Measurements from ENCODE around the gene LPCAT3.

Gene LPCAT3

DNA sequence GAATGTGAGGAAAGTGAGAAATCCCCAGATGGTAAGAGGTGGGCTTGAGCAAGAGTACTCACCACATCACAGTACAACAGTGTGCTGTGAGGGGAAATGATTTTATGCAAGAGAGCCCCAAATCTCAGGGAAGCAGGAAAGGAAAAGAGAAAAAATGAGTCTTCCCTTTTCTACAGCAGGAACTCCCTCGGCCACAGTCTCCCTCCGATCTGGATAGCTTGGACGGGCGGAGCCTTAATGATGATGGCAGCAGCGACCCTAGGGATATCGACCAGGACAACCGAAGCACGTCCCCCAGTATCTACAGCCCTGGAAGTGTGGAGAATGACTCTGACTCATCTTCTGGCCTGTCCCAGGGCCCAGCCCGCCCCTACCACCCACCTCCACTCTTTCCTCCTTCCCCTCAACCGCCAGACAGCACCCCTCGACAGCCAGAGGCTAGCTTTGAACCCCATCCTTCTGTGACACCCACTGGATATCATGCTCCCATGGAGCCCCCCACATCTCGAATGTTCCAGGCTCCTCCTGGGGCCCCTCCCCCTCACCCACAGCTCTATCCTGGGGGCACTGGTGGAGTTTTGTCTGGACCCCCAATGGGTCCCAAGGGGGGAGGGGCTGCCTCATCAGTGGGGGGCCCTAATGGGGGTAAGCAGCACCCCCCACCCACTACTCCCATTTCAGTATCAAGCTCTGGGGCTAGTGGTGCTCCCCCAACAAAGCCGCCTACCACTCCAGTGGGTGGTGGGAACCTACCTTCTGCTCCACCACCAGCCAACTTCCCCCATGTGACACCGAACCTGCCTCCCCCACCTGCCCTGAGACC, 82.7 kb downstream of the LPCAT3 start:
- no peak for DNase-seq

DNA sequence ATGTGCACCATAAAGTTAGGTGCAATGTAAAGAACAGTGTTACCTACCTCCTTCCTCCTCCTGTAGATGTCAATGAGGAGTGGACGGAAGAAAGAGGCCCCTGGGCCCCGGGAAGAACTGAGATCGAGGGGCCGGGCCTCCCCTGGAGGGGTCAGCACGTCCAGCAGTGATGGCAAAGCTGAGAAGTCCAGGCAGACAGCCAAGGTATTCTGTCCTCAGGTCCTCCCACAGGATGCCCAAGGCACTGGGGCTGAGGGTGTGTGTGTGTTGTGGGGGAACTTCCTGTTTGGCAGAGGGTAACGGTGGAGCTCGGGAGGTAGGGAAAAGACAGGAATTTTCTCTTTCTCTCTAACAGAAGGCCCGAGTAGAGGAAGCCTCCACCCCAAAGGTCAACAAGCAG, 84.2 kb downstream of the LPCAT3 start:
- DNase-seq: no peak

DNA sequence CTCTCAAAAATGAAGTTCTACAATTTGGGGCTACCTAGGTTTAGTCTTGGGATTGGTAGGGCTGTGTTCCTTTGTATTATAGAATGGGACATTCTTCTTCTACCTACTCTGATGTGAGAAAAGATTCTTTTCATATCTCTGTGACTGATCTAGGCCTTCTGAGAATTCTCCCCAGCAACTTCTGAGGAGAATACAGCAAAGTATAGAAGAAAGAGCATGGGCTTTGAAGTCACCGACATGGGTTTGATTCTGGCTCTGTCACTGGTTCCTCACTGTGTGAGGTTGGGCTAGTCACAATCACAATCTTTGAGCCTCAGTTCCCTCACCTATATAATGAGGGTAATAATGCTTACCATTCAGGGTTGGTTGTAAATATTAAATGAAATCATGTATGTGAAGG, 85.5 kb downstream of the LPCAT3 start:
- DNase-seq: no peak

DNA sequence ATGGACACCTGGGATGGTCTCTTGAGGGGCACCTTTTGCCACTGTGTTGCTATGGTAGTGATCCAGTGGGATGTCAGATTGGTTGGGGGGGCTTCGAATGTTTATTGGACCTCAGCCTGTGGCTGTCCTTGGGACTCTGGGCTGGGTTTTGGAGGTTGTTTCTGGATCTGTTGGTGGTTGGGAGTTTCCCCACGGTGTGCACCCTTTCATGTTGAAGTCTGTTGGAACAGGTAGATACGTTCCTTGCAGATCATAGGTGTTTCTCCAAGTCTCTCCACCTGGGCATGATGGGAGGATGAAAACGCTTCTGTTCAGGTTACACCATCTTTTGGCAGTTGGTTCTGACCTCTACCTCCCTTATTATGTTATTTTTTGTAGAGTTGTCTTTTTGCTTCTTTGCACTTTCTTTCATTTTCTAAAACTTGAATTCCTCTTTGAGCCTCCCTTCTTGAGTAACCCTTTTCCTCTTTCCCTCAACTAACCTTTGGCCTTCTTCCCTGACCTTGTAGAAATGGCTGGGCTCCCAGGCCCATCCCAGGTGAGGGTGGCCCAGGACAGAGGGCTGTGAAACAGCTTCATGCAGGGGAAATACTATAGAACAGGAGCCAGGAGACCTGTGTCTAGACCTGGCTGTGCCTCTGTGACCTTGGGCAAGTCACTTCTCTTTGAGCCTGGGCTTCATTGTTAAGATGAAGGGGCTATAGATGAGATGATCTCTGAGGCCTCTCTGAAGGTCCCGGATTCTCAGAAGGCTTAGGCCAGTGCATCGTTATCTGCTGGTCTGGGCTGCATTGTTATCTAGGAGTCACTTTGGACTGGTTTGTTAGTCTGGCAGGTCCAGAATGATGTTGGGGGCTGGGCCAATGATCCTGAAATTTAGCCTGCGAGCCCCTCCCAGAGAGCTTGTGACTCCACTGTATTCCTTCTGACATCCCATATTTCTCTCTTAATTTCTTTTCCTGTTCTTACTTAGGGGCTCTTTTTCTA, 88.5 kb downstream of the LPCAT3 start:
- no peak for DNase-seq

DNA sequence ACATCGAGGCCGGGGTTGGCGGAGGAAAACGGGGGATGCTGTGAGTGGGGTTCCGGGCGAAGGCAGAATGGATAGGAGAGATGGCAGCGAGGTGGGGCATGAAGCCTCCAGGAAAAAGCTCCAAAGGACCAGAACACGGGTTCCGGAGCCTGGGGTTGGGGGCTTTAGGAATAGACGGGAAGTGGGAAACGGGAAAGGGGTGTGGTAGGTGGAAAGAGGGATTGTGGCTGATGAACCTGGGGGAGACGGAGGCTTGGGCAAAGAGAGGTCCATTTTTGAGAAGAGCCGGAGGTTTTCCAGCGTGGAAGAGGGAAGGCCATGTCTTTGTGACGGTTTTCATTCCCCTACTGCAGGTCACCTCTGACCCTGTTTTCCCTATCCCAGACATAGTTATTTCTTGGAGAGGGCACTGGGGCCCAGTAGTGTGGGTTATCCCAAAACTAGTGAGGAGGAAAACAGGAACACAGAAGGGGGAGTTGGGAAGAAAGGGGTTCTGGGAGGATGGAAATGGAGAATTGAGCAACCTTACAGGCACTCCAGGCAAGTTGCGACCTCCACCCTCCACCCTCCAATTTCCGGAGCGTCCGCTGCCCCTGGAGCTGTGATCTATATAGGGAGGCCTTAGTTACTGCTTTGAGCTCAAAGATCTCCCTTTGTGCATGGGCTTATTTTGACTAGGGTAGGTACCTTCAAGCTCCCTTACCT, 89.4 kb downstream of the LPCAT3 start:
- DNase-seq: no peak

DNA sequence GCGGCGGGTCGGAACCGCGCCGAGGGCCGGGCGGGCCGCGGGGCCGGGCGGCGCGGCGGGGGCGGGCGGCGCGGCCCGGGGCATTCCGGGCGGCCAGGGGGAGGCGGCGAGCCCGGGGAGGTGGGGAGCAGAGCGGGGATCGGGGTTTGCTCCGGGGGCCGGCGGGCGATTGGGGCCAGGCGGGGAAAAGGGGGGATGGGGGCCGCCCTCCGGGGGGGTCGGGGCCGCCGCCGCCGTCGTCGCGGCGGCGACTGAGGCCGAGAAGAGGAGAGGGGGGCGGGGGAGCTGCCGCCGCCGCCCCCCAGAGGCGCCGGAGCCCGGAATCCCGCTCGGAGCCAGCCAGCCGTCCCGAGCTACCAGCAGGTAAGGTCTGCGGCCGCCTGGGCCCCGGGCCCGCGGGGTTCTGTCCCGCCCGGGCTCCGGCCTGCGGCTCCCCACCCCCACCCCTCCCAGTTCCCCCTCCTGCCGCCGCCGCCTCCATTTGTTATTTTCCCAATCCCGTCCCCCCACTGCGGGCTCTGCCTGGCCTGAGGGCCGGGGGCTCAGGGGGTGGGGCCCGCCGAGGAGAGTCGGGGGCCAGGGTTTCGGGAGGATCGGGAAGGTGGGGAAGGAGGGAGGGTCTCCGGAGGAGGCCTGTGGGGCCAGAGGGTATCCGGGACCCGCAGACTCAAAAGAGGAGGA, 90.1 kb downstream of the LPCAT3 start:
- peak; percentile 64 for DNase-seq

DNA sequence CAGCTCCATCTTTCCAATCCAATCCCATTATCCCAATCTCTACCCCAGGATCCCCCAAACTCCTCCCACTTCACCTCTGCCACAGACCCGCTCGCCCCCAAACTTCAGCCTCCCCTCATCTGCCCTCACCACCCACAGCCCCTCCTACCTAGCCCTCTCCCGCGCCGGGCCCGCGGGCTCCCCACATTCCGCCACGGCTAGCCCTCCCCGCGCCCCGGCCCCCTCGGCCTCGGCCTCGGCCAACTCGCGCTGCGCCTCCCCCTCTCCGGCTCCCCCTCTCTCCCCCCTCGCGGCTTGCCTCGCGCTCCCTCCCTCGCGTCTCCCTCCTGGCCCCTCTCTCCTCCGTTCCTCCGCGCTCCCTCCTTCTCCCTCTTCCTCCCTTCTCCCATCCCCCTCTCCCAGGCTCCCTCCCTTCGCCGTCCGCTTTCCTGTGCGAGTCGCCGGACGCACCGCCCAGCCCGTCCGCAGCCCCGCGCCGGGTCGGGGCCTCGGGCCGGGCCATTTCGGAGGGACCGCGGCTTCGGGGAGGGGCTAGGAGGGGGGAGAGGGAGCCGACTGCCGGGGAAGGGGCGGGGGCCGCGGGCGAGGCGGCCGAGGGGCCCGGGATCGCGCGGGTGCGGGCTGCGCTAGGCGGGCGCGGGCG, 90.8 kb downstream of the LPCAT3 start, which contains the start of gene ATN1:
TSS of gene ATN1 (plus strand) at position 581 of the 643 bp plus-strand sequence. CDS start 6,043 bp downstream, outside the sequence.
- DNase-seq: peak; percentile 84
